HepG2 (cell line): Measurements from ENCODE around the gene GALNT1. TPM values are rescaled to one million over a fixed set of nuclear protein-coding genes. Genes with fewer than 3 reads are reported as not detected.

Source experiments
- ATAC-seq: fragments of 200-7000 bp; cut with Tn5 transposase; 3 replicates; pipeline ENCODE4 v1.9.1; 2020; ENCODE audit warnings: mild to moderate bottlenecking, moderate library complexity
- BruUV-seq: library from RNA; stranded (reverse); fragments of 400-500 nt; replicated peaks from 2 replicates; lab custom pipeline; 2021; lab: Mats Ljungman, UMichigan
- CTCF ChIA-PET: fragments of 300-600 bp; formaldehyde crosslinking; extraction: SDS; loops from one replicate; lab custom pipeline; 2021; ENCODE audit warnings: low total read pairs, inconsistent platforms, low intra/inter-chr PET ratio; lab: Yijun Ruan, JAX
- POLR2A ChIA-PET: fragments of 350-600 bp; sonication (Branson Sonifier 250); formaldehyde crosslinking; loops from one replicate; lab custom pipeline; 2020; ENCODE audit warnings: antibody characterized with exemption, inconsistent platforms; lab: Yijun Ruan, JAX
- DNase-seq: peaks from one replicate; pipeline ENCODE4 v3.0.0-alpha.2; 2015; ENCODE audit warnings: low spot score
- FAIRE-seq: peaks from 3 replicates; lab custom pipeline; 2011; peaks lifted over from hg19 to GRCh38; lab: Jason Lieb, UNC
- H2AFZ ChIP-seq: one replicate; pipeline ENCODE4 v1.6.1; 2011; ENCODE audit warnings: low read length, inconsistent platforms
- H3K27ac ChIP-seq: fragments of 300-600 bp; 3 replicates; pipeline ENCODE4 v1.8.0; 2011; ENCODE audit warnings: mixed run types, mild to moderate bottlenecking, mixed read lengths, low read length, inconsistent platforms; ENCODE audit not compliant: insufficient read depth; ENCODE audit errors: extremely low read length
- H3K27me3 ChIP-seq, 2 experiments: fragments of 200-600 bp in 1 of 2; 2 replicates in 1 of 2; 3 replicates in 1 of 2; pipeline versions ENCODE4 v1.6.0 to v1.8.0; 2011; ENCODE audit warnings: low read length in 2 of 2, mild to moderate bottlenecking in 2 of 2, moderate library complexity in 2 of 2, inconsistent platforms in 1 of 2; ENCODE audit not compliant: insufficient read depth in 2 of 2, control insufficient read depth in 1 of 2
- H3K36me3 ChIP-seq, 2 experiments: fragments of 200-600 bp in 1 of 2; replicated peaks in 1 of 2; 2 replicates in 1 of 2; 3 replicates in 1 of 2; pipeline versions ENCODE4 v1.5.1 to v1.8.0; 2011; ENCODE audit warnings: low read length in 2 of 2, inconsistent platforms in 1 of 2; ENCODE audit not compliant: insufficient read depth in 2 of 2, control insufficient read depth in 1 of 2
- H3K4me1 ChIP-seq: 2 replicates; pipeline ENCODE4 v1.5.1; 2012; ENCODE audit warnings: low read length, inconsistent platforms; ENCODE audit not compliant: insufficient read depth
- H3K4me2 ChIP-seq: 2 replicates; pipeline ENCODE4 v1.6.0; 2011; ENCODE audit warnings: low read depth, low read length, inconsistent platforms
- H3K4me3 ChIP-seq, 3 experiments: fragments of 200-600 bp in 1 of 3; sonication (generic), shearing (Covaris generic) in 1 of 3; replicated peaks in 1 of 3; 2 replicates each; pipeline ENCODE4 v1.5.1; 2011 to 2016; ENCODE audit warnings: low read length in 3 of 3, inconsistent platforms in 2 of 3, low read depth in 2 of 3, mild to moderate bottlenecking in 2 of 3, control low read depth in 1 of 3, mixed read lengths in 1 of 3; ENCODE audit not compliant: insufficient read depth in 1 of 3
- H3K79me2 ChIP-seq: one replicate; pipeline ENCODE4 v1.6.1; 2011; ENCODE audit warnings: low read length, inconsistent platforms; ENCODE audit not compliant: insufficient read depth
- H3K9ac ChIP-seq: 2 replicates; pipeline ENCODE4 v1.6.0; 2011; ENCODE audit warnings: mild to moderate bottlenecking, low read depth, low read length, inconsistent platforms; ENCODE audit not compliant: insufficient read depth
- H3K9me3 ChIP-seq: 2 replicates; pipeline ENCODE4 v1.5.1; 2012; ENCODE audit warnings: mild to moderate bottlenecking, low read length
- H4K20me1 ChIP-seq: 2 replicates; pipeline ENCODE4 v1.6.0; 2011; ENCODE audit warnings: inconsistent platforms, mild to moderate bottlenecking, low read length, moderate library complexity; ENCODE audit not compliant: insufficient read depth
- ARNTL ChIP-seq: sonication (generic); formaldehyde crosslinking; IDR thresholded peaks from 2 replicates; pipeline ENCODE4 v1.4.0; 2020; ENCODE audit warnings: mild to moderate bottlenecking, missing genetic modification reagents
- FOSL1 ChIP-seq: sonication (generic); formaldehyde crosslinking; IDR thresholded peaks from 2 replicates; pipeline ENCODE4 v1.9.0; 2021; ENCODE audit warnings: missing genetic modification reagents, borderline replicate concordance
- GLI4 ChIP-seq: sonication (generic); formaldehyde crosslinking; IDR thresholded peaks from 2 replicates; pipeline ENCODE4 v1.5.1; 2020; ENCODE audit warnings: missing genetic modification reagents, mild to moderate bottlenecking, moderate library complexity, borderline replicate concordance
- IRX3 ChIP-seq: sonication (generic); formaldehyde crosslinking; IDR thresholded peaks from 2 replicates; pipeline ENCODE4 v1.8.1; 2023; ENCODE audit warnings: mild to moderate bottlenecking, low read depth, missing genetic modification reagents, borderline replicate concordance
- JUND ChIP-seq: sonication (generic); formaldehyde crosslinking; IDR thresholded peaks from 2 replicates; pipeline ENCODE4 v1.8.0; 2022; ENCODE audit warnings: mild to moderate bottlenecking, missing genetic modification reagents
- MEIS1 ChIP-seq: sonication (generic); formaldehyde crosslinking; IDR thresholded peaks from 2 replicates; pipeline ENCODE4 v1.9.0; 2021; ENCODE audit warnings: mild to moderate bottlenecking, missing genetic modification reagents, moderate library complexity, borderline replicate concordance
- MIER2 ChIP-seq: IDR thresholded peaks from 2 replicates; pipeline ENCODE4 v1.6.1; 2016; ENCODE audit warnings: missing biosample characterization, missing genetic modification reagents
- MTF1 ChIP-seq: sonication (generic); formaldehyde crosslinking; IDR thresholded peaks from 2 replicates; pipeline ENCODE4 v1.5.0; 2020; ENCODE audit warnings: missing genetic modification reagents
- MTF2 ChIP-seq: sonication (generic); formaldehyde crosslinking; IDR thresholded peaks from 2 replicates; pipeline ENCODE4 v1.5.0; 2020; ENCODE audit warnings: missing genetic modification reagents, borderline replicate concordance
- RXRB ChIP-seq: IDR thresholded peaks from 2 replicates; pipeline ENCODE4 v1.6.1; 2016; ENCODE audit warnings: borderline replicate concordance, missing genetic modification reagents, missing compliant biosample characterization
- SMAD9 ChIP-seq: sonication (generic); formaldehyde crosslinking; IDR thresholded peaks from 2 replicates; pipeline ENCODE4 v1.5.1; 2020; ENCODE audit warnings: mild to moderate bottlenecking, missing genetic modification reagents
- SMC3 ChIP-seq: IDR thresholded peaks from 2 replicates; pipeline ENCODE4 v1.6.1; 2011; ENCODE audit warnings: low read length, improper control_type of control experiment
- TCF7 ChIP-seq: sonication (generic); IDR thresholded peaks from 2 replicates; pipeline ENCODE4 v1.6.1; 2016; ENCODE audit warnings: antibody characterized with exemption, low read depth
- ZBTB7A ChIP-seq: sonication (generic); formaldehyde crosslinking; IDR thresholded peaks from 2 replicates; pipeline ENCODE4 v1.8.0; 2022; ENCODE audit warnings: mild to moderate bottlenecking, missing genetic modification reagents
- ZNF263 ChIP-seq: sonication (generic); formaldehyde crosslinking; IDR thresholded peaks from 2 replicates; pipeline ENCODE4 v1.4.0; 2020; ENCODE audit warnings: missing genetic modification reagents
- ZNF382 ChIP-seq: sonication (generic); formaldehyde crosslinking; IDR thresholded peaks from 2 replicates; pipeline ENCODE4 v1.5.0; 2020; ENCODE audit warnings: missing genetic modification reagents, mild to moderate bottlenecking, borderline replicate concordance
- ZNF563 ChIP-seq: sonication (generic); formaldehyde crosslinking; IDR thresholded peaks from 2 replicates; pipeline ENCODE4 v1.8.0; 2022; ENCODE audit warnings: mild to moderate bottlenecking, moderate library complexity, missing genetic modification reagents
- ZNF703 ChIP-seq: sonication (generic); formaldehyde crosslinking; IDR thresholded peaks from 2 replicates; pipeline ENCODE4 v1.5.1; 2020; ENCODE audit warnings: missing genetic modification reagents, mild to moderate bottlenecking, moderate library complexity, borderline replicate concordance
- WGBS: methylation state at CpG from one replicate; pipeline ENCODE4 v1.1.6; 2017; ENCODE audit warnings: low lambda C conversion rate; 5-methylcytosine and 5-hydroxymethylcytosine counted together
- in situ Hi-C: cut with HindIII; loops from 2 replicates; pipeline ENCODE4 v1.10.0; 2017; ENCODE audit warnings: low pct_unique_long_range_greater_than_20kb; ENCODE audit not compliant: extremely low pct_ligation_motif_present
- intact Hi-C: fragments of 100-400 bp; cut with micrococcal nuclease; formaldehyde crosslinking; loops from one replicate; pipeline ENCODE4 v1.10.0; 2022; ENCODE audit not compliant: unreplicated experiment
- polyA plus RNA-seq, 8 experiments: library from polyadenylated mRNA; depleted of rRNA in 3 of 8; stranded (reverse) in 7 of 8; unstranded in 1 of 8; fragments of >200 nt; fragmentation: Illumina TruSeq in 4 of 8; extraction: Trizol in 4 of 8; gene quantifications; 2 replicates each; pipeline versions ENCODE4 v1.2.1 to v1.2.3, GENCODE V29; 2011 to 2016; ENCODE audit warnings: low read depth in 4 of 8, missing spikeins in 1 of 8, mixed read lengths in 1 of 8; ENCODE audit not compliant: insufficient read depth in 1 of 8
- total RNA-seq, 5 experiments: library from RNA; depleted of rRNA; stranded (reverse); fragments of >200 nt; fragmentation: Illumina TruSeq; extraction: Trizol; gene quantifications; 2 replicates each; pipeline ENCODE4 v1.2.3, GENCODE V29; 2016; ENCODE audit warnings: low read depth in 1 of 5
- TF ChIP-seq, protein P1 (sequence below): sonication (generic); formaldehyde crosslinking; IDR thresholded peaks from 2 replicates; pipeline ENCODE4 v1.5.0; 2020; ENCODE audit warnings: missing genetic modification reagents, mild to moderate bottlenecking, borderline replicate concordance
- TF ChIP-seq, protein P2 (sequence below): IDR thresholded peaks from 2 replicates; pipeline ENCODE4 v1.6.1; 2016; ENCODE audit warnings: low read depth, missing genetic modification reagents, missing compliant biosample characterization

Gene GALNT1
- total and polyA plus RNA-seq, 2 of the 13 experiments (the other 11 are each of a cell fraction or from before 2014, with no cell fraction given), result 41.1 to 100 TPM

DNA sequence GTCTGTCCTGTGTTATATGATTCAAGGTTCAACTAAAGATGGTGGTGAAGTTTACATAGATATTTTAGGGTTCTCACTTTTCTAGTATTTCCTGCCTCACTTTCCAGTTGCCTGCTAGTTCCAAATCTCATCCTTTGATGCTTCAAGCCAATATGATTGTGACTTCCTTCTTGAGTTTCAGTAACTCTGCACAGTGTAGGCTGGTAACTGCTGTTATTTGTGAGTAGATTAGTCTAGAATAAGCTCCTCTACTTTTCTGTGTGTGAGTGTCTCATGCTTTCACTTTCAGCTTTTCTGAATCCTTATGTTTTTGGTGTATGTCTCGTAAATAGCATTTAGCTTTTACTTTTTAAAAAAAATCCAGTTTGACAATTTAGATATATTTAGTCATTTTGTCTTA is 42.6 kb downstream of the GALNT1 start:
- ChIA-PET CTCF (no interaction called here), POLR2A (no interaction called here)
- H3K27me3 ChIP-seq, result no peaks in the 10 kb centered on the region
- in situ Hi-C loops (no loop called here), intact Hi-C loops (no loop called here)
- no peak overlapping the region for H3K4me3 ChIP-seq
- H3K36me3 ChIP-seq, result peaks cover 0 to 2% of the 10 kb centered on the region in 2 experiments; a peak in 1 of 5 replicates
- TF ChIP-seq RXRB (CRISPR knock-in tag) (no peak), MIER2 (CRISPR knock-in tag) (no peak), GLI4 (CRISPR knock-in tag) (no peak), ZNF703 (CRISPR knock-in tag) (no peak), ZNF563 (CRISPR knock-in tag) (no peak), MTF2 (CRISPR knock-in tag) (no peak), IRX3 (no peak), ZNF382 (CRISPR knock-in tag) (no peak), ZNF263 (CRISPR knock-in tag) (no peak), FOSL1 (CRISPR knock-in tag) (no peak), MEIS1 (no peak), ZBTB7A (CRISPR knock-in tag) (no peak), ARNTL (no peak), TCF7 (no peak), SMC3 (no peak), SMAD9 (no peak), JUND (CRISPR knock-in tag) (no peak), MTF1 (no peak)
- TF ChIP-seq, protein P1, sequence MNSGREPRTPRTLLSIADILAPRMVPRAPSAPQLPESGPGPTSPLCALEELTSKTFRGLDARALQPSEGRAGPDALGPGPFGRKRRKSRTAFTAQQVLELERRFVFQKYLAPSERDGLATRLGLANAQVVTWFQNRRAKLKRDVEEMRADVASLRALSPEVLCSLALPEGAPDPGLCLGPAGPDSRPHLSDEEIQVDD, result no peak
- TF ChIP-seq, protein P2, sequence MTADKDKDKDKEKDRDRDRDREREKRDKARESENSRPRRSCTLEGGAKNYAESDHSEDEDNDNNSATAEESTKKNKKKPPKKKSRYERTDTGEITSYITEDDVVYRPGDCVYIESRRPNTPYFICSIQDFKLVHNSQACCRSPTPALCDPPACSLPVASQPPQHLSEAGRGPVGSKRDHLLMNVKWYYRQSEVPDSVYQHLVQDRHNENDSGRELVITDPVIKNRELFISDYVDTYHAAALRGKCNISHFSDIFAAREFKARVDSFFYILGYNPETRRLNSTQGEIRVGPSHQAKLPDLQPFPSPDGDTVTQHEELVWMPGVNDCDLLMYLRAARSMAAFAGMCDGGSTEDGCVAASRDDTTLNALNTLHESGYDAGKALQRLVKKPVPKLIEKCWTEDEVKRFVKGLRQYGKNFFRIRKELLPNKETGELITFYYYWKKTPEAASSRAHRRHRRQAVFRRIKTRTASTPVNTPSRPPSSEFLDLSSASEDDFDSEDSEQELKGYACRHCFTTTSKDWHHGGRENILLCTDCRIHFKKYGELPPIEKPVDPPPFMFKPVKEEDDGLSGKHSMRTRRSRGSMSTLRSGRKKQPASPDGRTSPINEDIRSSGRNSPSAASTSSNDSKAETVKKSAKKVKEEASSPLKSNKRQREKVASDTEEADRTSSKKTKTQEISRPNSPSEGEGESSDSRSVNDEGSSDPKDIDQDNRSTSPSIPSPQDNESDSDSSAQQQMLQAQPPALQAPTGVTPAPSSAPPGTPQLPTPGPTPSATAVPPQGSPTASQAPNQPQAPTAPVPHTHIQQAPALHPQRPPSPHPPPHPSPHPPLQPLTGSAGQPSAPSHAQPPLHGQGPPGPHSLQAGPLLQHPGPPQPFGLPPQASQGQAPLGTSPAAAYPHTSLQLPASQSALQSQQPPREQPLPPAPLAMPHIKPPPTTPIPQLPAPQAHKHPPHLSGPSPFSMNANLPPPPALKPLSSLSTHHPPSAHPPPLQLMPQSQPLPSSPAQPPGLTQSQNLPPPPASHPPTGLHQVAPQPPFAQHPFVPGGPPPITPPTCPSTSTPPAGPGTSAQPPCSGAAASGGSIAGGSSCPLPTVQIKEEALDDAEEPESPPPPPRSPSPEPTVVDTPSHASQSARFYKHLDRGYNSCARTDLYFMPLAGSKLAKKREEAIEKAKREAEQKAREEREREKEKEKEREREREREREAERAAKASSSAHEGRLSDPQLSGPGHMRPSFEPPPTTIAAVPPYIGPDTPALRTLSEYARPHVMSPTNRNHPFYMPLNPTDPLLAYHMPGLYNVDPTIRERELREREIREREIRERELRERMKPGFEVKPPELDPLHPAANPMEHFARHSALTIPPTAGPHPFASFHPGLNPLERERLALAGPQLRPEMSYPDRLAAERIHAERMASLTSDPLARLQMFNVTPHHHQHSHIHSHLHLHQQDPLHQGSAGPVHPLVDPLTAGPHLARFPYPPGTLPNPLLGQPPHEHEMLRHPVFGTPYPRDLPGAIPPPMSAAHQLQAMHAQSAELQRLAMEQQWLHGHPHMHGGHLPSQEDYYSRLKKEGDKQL, result no peak
- ATAC-seq (no peak), FAIRE-seq (no peak), DNase-seq (no peak)
- no peak overlapping the region for H3K9ac ChIP-seq
- H3K4me1 ChIP-seq, result no peaks in the 10 kb centered on the region
- BruUV-seq, result no TSS peak
- 100% methylated on average over 1 of the region's 1 CpG for WGBS
- H3K4me2 ChIP-seq, result no peak overlapping the region
- no peaks in the 10 kb centered on the region for H4K20me1 ChIP-seq
- no peak overlapping the region for H2AFZ ChIP-seq
- H3K27ac ChIP-seq, result no peak overlapping the region
- H3K9me3 ChIP-seq, result peaks cover 6% of the 10 kb centered on the region; the same call in 1 of the 2 replicates
- H3K79me2 ChIP-seq, result peaks cover 15% of the 10 kb centered on the region
